Peyer's patch (tissue), 4 donors: ENCODE data around the gene LEPR.

ENCODE experiments used
- POLR2A ChIP-seq, 2 donors: fragments of 450-650 bp; IDR thresholded peaks; one replicate each; pipeline ENCODE4 v1.5.1; 2017; ENCODE audit warnings: antibody characterized with exemption in 2 of 2, mild to moderate bottlenecking in 2 of 2, moderate library complexity in 2 of 2
- TF ChIP-seq, protein P1 (sequence below), 6 experiments: fragments of 450-650 bp in 4 of 6; fragments of 200-600 bp in 2 of 6; sonication (generic) in 1 of 6; IDR thresholded peaks; one replicate each; pipeline ENCODE4 v1.5.1; 2017 to 2019; ENCODE audit warnings: antibody characterized with exemption in 6 of 6, mild to moderate bottlenecking in 3 of 6, moderate library complexity in 1 of 6

DNA sequence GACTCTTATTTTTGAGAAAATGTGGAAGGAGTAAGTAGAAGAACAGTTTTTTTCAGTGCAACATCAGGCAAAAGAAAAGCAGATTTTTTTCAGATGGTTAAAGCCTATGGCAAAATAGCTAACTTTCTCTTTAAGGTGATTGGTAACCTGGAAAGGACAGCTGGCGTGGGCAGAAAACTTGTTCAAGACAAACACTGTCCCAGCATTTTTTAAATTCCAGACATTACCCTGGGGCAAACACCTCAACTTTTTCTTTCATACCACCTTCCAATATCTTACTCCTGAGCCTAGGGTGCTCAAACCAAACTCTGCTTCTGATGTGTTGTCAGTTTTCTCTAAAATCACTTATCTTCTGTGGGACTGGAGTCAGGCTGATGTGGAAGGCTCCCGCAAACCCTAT, 2.7 kb upstream of the LEPR start:
- TF ChIP-seq, protein P1, sequence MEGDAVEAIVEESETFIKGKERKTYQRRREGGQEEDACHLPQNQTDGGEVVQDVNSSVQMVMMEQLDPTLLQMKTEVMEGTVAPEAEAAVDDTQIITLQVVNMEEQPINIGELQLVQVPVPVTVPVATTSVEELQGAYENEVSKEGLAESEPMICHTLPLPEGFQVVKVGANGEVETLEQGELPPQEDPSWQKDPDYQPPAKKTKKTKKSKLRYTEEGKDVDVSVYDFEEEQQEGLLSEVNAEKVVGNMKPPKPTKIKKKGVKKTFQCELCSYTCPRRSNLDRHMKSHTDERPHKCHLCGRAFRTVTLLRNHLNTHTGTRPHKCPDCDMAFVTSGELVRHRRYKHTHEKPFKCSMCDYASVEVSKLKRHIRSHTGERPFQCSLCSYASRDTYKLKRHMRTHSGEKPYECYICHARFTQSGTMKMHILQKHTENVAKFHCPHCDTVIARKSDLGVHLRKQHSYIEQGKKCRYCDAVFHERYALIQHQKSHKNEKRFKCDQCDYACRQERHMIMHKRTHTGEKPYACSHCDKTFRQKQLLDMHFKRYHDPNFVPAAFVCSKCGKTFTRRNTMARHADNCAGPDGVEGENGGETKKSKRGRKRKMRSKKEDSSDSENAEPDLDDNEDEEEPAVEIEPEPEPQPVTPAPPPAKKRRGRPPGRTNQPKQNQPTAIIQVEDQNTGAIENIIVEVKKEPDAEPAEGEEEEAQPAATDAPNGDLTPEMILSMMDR (IDR thresholded peaks at IDR 0.05) = no peak
- no peak for TF ChIP-seq POLR2A (IDR thresholded peaks at IDR 0.05)
